Panc1 (cell line): ENCODE measurements around the gene HADHA. TPM values are rescaled to one million over a fixed set of nuclear protein-coding genes. Genes with fewer than 3 reads are reported as not detected.

Experiments used
- ATAC-seq: fragments of 200-7000 bp; cut with Tn5 transposase; 2 replicates; pipeline ENCODE4 v1.9.1; 2020; ENCODE audit warnings: mild to moderate bottlenecking, moderate library complexity
- BruUV-seq: library from RNA; stranded (reverse); fragments of 400-500 nt; replicated peaks from 2 replicates; lab custom pipeline; 2021; lab: Mats Ljungman, UMichigan
- CTCF ChIA-PET: fragments of 300-600 bp; sonication (Branson Sonifier 250); formaldehyde crosslinking; loops from one replicate; lab custom pipeline; 2022; ENCODE audit warnings: antibody characterized with exemption; lab: Charles Lee
- POLR2A ChIA-PET: fragments of 300-600 bp; sonication (Branson Sonifier 250); formaldehyde crosslinking; loops from one replicate; lab custom pipeline; 2022; ENCODE audit warnings: antibody characterized with exemption; lab: Charles Lee
- DNase-seq: peaks from one replicate; pipeline ENCODE4 v3.0.0-alpha.2; 2010; ENCODE audit warnings: low read depth, low spot score
- H3K27ac ChIP-seq: 2 replicates; pipeline ENCODE4 v1.5.1; 2011; ENCODE audit warnings: mild to moderate bottlenecking, low read length, inconsistent platforms
- H3K27me3 ChIP-seq: fragments of 200-500 bp; sonication (Bioruptor generic); 2 replicates; pipeline ENCODE4 v1.6.0; 2014; ENCODE audit warnings: low read length, inconsistent platforms; ENCODE audit not compliant: control insufficient read depth, insufficient read depth
- H3K36me3 ChIP-seq: fragments of 200-500 bp; sonication (Bioruptor generic); 2 replicates; pipeline ENCODE4 v1.5.1; 2014; ENCODE audit warnings: inconsistent platforms, mild to moderate bottlenecking, low read length, moderate library complexity; ENCODE audit not compliant: control insufficient read depth, insufficient read depth
- H3K4me1 ChIP-seq: 2 replicates; pipeline ENCODE4 v1.5.1; 2011; ENCODE audit warnings: inconsistent platforms, mild to moderate bottlenecking, low read length, moderate library complexity; ENCODE audit not compliant: control insufficient read depth, insufficient read depth
- H3K4me3 ChIP-seq, 2 experiments: 2 replicates each; pipeline ENCODE4 v1.5.1; 2011 to 2012; ENCODE audit warnings: low read depth in 2 of 2, low read length in 2 of 2, mild to moderate bottlenecking in 2 of 2, inconsistent platforms in 1 of 2, moderate library complexity in 1 of 2
- H3K9me3 ChIP-seq: fragments of 200-500 bp; sonication (Bioruptor generic); 2 replicates; pipeline ENCODE4 v1.5.1; 2014; ENCODE audit warnings: low read depth, mild to moderate bottlenecking, inconsistent platforms, low read length, moderate library complexity; ENCODE audit not compliant: control insufficient read depth, insufficient read depth
- POLR2AphosphoS5 ChIP-seq: IDR thresholded peaks from 2 replicates; pipeline ENCODE4 v1.6.1; 2012; ENCODE audit warnings: mild to moderate bottlenecking, low read depth, low read length, moderate library complexity
- SIN3A ChIP-seq: IDR thresholded peaks from 2 replicates; pipeline ENCODE4 v1.6.1; 2012; ENCODE audit warnings: low read depth, mild to moderate bottlenecking, low read length, moderate library complexity, borderline replicate concordance; ENCODE audit not compliant: insufficient read depth
- TCF7L2 ChIP-seq: IDR thresholded peaks from 2 replicates; pipeline ENCODE4 v1.6.1; 2011; ENCODE audit warnings: mild to moderate bottlenecking, low read depth, low read length, inconsistent platforms
- in situ Hi-C: cut with HindIII; loops from 2 replicates; pipeline ENCODE4 v1.10.0; 2016; ENCODE audit warnings: low sequenced_read_pairs, low pct_unique_long_range_greater_than_20kb
- intact Hi-C: fragments of 100-400 bp; cut with micrococcal nuclease; formaldehyde crosslinking; loops from one replicate; pipeline ENCODE4 v1.10.0; 2022; ENCODE audit not compliant: unreplicated experiment
- total RNA-seq: library from RNA; stranded (reverse); gene quantifications from one replicate; pipeline ENCODE4 v1.2.1, GENCODE V29; 2021; ENCODE audit not compliant: unreplicated experiment
- TF ChIP-seq, protein P1 (sequence below), 2 experiments: IDR thresholded peaks; 2 replicates each; pipeline ENCODE4 v1.6.1; 2011 to 2012; ENCODE audit warnings: low read depth in 2 of 2, control low read depth in 1 of 2, low read length in 1 of 2, mild to moderate bottlenecking in 1 of 2, moderate library complexity in 1 of 2; ENCODE audit not compliant: insufficient read depth in 1 of 2
- TF ChIP-seq, protein P2 (sequence below): fragments of 450-650 bp; IDR thresholded peaks from 2 replicates; pipeline ENCODE4 v1.5.1; 2017; ENCODE audit warnings: mild to moderate bottlenecking

The HADHA gene
- total RNA-seq, 1 experiment from 2014 or later: 148 TPM

DNA sequence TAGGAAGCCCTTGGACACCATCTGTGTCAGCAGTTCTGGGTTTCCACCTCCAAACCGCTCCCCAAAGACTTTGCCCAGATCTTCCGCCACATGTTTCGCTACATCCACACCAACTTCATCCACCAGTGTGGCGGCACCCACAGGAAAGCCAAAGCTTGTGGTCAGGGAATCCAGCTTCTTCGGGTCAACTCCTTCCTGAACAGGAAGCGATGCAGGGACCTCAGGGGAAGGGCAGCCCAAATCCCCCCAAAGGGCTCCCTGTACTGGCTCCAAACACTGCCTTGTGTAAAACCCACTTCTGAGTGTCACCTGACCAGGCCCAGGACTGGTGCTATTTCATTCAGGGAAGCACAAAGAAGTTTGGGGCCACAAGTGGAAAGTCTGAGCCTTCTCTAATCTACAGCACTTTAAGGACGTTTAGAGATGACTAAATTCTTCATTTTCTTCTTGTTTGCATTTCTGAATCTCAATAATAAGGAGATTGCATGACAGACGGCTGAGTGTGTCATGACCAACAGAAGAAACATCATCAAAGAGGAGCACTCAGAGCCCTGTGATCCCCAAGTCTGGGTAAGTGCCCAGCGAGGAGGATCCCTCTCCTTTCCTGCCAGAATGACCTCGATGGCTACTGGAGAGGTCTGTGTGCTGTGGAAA lies 50.7 kb downstream of the HADHA start:
- no peak for ATAC-seq

DNA sequence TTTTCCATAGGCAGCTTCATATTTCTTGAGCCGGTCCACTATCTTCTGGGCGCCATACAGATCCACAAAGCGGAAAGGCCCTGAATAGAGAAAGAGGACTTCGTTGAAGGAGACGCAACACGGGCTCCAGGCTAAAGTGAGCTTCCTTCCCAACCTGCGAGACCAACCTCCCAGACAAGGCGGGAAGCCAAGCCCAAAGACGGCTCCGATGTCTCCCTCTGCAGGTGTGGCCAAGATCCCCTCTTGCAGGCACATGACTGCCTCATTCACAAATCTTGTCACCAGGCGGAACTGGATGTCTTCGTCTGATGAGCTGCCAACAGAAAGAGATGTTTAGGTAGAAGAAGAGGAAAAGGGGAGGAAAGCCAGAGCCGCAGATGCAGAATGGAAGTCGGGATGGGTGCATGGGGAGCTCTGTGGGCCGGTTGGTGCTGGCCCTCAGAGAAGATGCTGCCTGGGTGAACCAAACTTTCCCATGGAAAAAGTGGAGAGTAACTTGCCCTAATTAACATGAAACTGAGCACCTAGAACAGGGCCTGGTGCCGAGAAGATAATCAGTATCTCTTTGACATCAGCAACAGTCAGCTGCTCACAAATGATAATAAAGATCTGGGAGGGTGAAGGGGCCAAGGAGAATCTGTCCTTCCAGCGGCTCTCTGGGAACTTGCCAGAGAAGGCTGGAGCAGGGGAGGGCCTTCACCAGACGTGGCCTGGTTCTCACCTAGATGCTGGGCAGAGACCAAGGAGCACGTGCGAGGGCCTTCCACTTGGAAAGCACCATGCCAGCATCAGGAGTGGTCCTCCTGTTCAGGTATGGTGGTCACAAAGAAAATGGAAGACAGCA lies 52.9 kb downstream of the HADHA start:
- Histone ChIP-seq H3K4me1 (no peaks in the 10 kb centered on the region), H3K9me3 (no peaks in the 10 kb centered on the region), H3K36me3 (peaks cover 19% of the 10 kb centered on the region), H3K27me3 (no peaks in the 10 kb centered on the region), H3K27ac (no peak overlapping the region), H3K4me3 (no peak overlapping the region)
- POLR2A ChIA-PET: no interaction called here
- intact Hi-C loops: no loop called here
- CTCF ChIA-PET: no interaction called here
- no peak for ATAC-seq
- BruUV-seq: no TSS peak
- DNase-seq: no peak
- in situ Hi-C loops: no loop called here
- TF ChIP-seq, protein P1, sequence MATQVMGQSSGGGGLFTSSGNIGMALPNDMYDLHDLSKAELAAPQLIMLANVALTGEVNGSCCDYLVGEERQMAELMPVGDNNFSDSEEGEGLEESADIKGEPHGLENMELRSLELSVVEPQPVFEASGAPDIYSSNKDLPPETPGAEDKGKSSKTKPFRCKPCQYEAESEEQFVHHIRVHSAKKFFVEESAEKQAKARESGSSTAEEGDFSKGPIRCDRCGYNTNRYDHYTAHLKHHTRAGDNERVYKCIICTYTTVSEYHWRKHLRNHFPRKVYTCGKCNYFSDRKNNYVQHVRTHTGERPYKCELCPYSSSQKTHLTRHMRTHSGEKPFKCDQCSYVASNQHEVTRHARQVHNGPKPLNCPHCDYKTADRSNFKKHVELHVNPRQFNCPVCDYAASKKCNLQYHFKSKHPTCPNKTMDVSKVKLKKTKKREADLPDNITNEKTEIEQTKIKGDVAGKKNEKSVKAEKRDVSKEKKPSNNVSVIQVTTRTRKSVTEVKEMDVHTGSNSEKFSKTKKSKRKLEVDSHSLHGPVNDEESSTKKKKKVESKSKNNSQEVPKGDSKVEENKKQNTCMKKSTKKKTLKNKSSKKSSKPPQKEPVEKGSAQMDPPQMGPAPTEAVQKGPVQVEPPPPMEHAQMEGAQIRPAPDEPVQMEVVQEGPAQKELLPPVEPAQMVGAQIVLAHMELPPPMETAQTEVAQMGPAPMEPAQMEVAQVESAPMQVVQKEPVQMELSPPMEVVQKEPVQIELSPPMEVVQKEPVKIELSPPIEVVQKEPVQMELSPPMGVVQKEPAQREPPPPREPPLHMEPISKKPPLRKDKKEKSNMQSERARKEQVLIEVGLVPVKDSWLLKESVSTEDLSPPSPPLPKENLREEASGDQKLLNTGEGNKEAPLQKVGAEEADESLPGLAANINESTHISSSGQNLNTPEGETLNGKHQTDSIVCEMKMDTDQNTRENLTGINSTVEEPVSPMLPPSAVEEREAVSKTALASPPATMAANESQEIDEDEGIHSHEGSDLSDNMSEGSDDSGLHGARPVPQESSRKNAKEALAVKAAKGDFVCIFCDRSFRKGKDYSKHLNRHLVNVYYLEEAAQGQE (IDR thresholded peaks at IDR 0.05; ENCODE audit: insufficient read depth in 1 of 2, low read depth in 2 of 2, low read length in 1 of 2): no peak
- TF ChIP-seq, protein P2, sequence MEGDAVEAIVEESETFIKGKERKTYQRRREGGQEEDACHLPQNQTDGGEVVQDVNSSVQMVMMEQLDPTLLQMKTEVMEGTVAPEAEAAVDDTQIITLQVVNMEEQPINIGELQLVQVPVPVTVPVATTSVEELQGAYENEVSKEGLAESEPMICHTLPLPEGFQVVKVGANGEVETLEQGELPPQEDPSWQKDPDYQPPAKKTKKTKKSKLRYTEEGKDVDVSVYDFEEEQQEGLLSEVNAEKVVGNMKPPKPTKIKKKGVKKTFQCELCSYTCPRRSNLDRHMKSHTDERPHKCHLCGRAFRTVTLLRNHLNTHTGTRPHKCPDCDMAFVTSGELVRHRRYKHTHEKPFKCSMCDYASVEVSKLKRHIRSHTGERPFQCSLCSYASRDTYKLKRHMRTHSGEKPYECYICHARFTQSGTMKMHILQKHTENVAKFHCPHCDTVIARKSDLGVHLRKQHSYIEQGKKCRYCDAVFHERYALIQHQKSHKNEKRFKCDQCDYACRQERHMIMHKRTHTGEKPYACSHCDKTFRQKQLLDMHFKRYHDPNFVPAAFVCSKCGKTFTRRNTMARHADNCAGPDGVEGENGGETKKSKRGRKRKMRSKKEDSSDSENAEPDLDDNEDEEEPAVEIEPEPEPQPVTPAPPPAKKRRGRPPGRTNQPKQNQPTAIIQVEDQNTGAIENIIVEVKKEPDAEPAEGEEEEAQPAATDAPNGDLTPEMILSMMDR: no peak
- TF ChIP-seq SIN3A: no peak
- TF ChIP-seq TCF7L2: no peak
- no peak for TF ChIP-seq POLR2AphosphoS5

More for the DNA sequence above, 50.7 kb downstream of the HADHA start:
- CTCF ChIA-PET: no interaction called here
- TF ChIP-seq, protein P1 (IDR thresholded peaks at IDR 0.05; ENCODE audit: insufficient read depth in 1 of 2, low read depth in 2 of 2, low read length in 1 of 2): no peak
- TF ChIP-seq TCF7L2 (no peak), SIN3A (no peak), POLR2AphosphoS5 (no peak)
- TF ChIP-seq, protein P2: no peak
- Histone ChIP-seq H3K9me3 (no peaks in the 10 kb centered on the region), H3K27ac (no peak overlapping the region), H3K27me3 (no peaks in the 10 kb centered on the region), H3K4me3 (no peak overlapping the region), H3K36me3 (peaks cover 25% of the 10 kb centered on the region), H3K4me1 (no peaks in the 10 kb centered on the region)
- no TSS peak for BruUV-seq
- POLR2A ChIA-PET: interaction anchor here (0.6 kb wide), 1 partner anchor 204 kb away, joined by 3 read pairs; no protein-coding TSS in a partner anchor
- in situ Hi-C loops: no loop called here
- DNase-seq: no peak
- intact Hi-C loops: no loop called here
